HG02885 (cell line): ENCODE results near the gene PTPRT.

Source experiments
- ATAC-seq: cut with Tn5 transposase; IDR thresholded peaks from one replicate; pipeline ENCODE4 v1.9.1; 2021; ENCODE audit warnings: mild to moderate bottlenecking; ENCODE audit not compliant: unreplicated experiment, poor library complexity

The PTPRT gene

GRCh38 chr20:42118409-42119125 is 1071.1 kb downstream of the PTPRT start:
- ATAC-seq = no peak

GRCh38 chr20:42118001-42118400 is 1071.7 kb downstream of the PTPRT start:
- no peak for ATAC-seq

GRCh38 chr20:42113236-42113635 is 1076.5 kb downstream of the PTPRT start:
- ATAC-seq = no peak

- ATAC-seq = no peak
Observed at GRCh38 chr20:42112161-42112560, 1077.5 kb downstream of the PTPRT start.

- ATAC-seq = no peak
Observed at GRCh38 chr20:42111349-42111748, 1078.4 kb downstream of the PTPRT start.

- no peak for ATAC-seq
Observed at GRCh38 chr20:42110301-42110700, 1079.4 kb downstream of the PTPRT start.

- no peak for ATAC-seq
Observed at GRCh38 chr20:42102000-42102399, 1087.7 kb downstream of the PTPRT start.

GRCh38 chr20:42100137-42100704 is 1089.5 kb downstream of the PTPRT start:
- no peak for ATAC-seq

GRCh38 chr20:42099101-42099500 is 1090.6 kb downstream of the PTPRT start:
- ATAC-seq = no peak

GRCh38 chr20:42098418-42098817 is 1091.3 kb downstream of the PTPRT start:
- no peak for ATAC-seq

- ATAC-seq = no peak
Observed at GRCh38 chr20:42097741-42098140, 1092.0 kb downstream of the PTPRT start.

GRCh38 chr20:42095221-42095620 is 1094.5 kb downstream of the PTPRT start:
- no peak for ATAC-seq

- no peak for ATAC-seq
Observed at GRCh38 chr20:42093542-42094440, 1095.9 kb downstream of the PTPRT start.

GRCh38 chr20:42093041-42093440 is 1096.7 kb downstream of the PTPRT start:
- no peak for ATAC-seq

- no peak for ATAC-seq
Observed at GRCh38 chr20:42085366-42085765, 1104.3 kb downstream of the PTPRT start.

- no peak for ATAC-seq
Observed at GRCh38 chr20:42083280-42083679, 1106.4 kb downstream of the PTPRT start.

GRCh38 chr20:42082611-42083010 is 1107.1 kb downstream of the PTPRT start:
- no peak for ATAC-seq

- ATAC-seq = no peak
Observed at GRCh38 chr20:42080956-42081355, 1108.8 kb downstream of the PTPRT start.

- no peak for ATAC-seq
Observed at GRCh38 chr20:42074944-42075343, 1114.8 kb downstream of the PTPRT start.

GRCh38 chr20:42067596-42067995 is 1122.1 kb downstream of the PTPRT start:
- ATAC-seq = no peak

GRCh38 chr20:42067174-42067573 is 1122.5 kb downstream of the PTPRT start:
- no peak for ATAC-seq
